Measurements from ENCODE around the gene ACO2.

Gene ACO2

GRCh38 chr22:41524809-41525449 is 56.0 kb downstream of the ACO2 start:
- no peak for DNase-seq

DNA sequence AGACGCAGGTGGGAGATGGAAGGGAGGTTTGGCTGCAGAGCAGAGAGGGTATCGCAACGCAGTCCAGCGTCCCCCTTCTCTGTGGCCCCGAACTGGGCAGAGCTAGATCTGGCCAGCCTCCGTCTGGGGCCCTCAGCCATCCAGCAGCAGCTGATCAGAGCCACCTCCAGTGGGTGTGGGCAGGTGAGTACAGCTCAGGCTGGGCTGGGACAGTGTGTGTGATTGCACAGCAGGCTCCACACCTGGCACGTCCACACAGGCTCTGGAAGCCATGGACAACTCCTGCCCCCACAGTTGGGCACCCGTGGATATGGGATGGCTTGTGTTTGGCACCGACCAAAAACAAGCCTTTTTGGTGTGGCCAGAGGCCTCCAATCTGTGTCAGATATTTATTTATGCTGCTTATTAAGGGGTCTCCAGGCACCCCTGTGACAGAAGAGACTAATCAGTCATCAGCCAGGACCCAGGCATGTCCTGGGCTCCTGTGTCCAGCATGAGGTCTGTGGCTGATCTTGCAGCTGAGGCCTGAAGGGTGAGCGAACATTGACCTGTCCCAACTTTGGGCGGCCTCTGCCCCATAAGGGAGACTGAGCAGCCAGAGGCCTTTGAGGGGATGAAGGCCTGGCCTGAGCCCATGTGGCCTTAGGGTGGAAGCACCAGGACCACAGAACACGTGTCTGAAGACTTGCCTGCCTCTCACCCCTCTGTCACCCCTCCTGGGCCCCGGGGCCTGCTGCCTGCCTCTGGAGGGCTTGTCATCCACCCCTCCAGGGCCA is 56.7 kb downstream of the ACO2 start:
- no peak for DNase-seq

- DNase-seq = no peak
These were observed 57.4 kb downstream of the ACO2 start for GRCh38 chr22:41526226-41526829.

DNA sequence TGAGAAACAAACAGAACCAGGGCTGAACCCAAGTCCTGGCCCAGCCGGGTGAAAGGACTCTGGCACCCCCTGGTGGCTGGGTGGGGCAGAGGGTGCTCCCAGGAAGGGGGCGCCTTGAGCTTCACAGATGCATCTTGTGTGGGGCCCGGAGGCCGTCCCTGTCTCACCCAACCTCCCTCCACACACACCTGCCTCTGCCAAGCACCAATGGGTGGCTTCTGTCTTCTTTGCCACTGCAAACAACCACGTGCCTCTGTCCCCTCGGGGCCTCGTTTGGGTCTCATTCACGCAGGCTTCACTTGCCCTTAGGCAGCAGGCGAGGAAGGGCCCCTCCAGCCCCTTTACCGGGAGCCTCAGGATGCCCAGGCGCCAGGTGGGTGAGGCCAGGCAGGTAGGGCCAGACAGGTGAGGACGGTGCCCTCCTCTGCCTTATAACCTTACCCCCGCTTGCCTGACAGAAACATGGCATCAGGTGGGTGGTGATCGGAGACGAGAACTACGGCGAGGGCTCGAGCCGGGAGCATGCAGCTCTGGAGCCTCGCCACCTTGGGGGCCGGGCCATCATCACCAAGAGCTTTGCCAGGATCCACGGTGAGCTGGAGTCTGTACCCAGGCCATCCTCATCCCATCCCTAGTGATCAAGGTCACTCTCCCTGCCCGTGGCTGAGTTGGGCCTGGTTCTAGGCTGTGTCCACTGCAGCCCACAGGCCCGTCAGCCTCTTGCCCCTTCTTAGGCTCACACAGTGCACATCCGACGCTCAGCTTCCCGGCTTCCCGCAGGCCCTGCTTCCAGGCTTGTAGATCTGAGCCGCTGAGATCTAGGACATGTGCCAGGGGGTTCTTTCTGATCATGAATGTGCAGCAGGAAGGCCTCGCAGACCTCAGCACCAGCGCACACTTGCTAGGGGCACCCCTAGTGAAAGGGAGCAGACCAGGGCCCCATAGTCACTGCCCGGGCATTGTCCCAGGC is 58.2 kb downstream of the ACO2 start:
- peak; percentile 26 for DNase-seq

DNA sequence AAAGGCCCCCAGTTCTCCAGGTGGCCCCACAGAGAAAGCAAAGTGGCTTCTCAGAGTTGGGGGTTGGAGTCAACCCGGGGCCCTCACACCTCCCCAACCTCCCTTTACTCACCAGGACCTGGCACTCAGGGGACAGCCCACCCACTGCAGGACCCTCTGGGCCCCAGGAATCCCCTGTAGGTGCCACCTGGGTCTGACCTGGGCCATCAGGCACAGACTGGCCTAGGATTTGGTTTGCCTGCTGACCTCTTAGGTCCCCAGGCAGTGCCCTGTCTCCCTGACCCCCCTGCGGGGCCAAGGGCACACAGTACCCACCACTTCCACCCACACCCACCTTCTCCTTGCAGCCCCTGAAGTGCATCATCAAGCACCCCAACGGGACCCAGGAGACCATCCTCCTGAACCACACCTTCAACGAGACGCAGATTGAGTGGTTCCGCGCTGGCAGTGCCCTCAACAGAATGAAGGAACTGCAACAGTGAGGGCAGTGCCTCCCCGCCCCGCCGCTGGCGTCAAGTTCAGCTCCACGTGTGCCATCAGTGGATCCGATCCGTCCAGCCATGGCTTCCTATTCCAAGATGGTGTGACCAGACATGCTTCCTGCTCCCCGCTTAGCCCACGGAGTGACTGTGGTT is 59.3 kb downstream of the ACO2 start:
- DNase-seq = no peak

DNA sequence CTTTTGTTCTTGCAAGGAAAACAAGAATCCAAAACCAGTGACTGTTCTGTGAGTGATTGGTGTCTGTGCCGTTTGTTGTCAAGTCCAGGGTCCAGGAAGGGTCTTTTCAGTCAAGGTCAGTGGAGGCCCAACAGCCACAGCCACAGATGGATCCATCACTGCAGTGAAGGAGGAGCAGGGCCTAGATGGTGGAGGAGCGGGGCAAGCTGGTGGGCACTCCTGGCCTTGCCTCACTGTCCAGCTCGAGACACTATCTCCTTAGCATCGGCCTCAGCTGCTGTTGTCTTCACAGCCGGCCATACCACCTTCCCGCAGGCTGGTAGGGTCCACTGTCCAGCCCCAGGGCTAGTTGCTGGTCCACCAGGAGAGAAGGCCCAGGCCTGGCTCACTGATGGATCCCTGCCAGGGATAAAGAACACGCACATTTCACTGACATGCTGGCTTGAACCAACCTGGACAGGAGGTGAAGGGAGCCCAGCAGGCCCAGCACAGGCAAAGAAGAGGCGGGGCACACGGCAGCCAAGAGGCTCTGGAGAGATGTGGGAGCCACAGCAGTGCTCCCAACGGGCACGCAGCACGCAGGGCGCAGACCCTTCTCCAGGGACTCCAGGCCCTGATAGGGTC is 60.1 kb downstream of the ACO2 start:
- no peak for DNase-seq

- DNase-seq = no peak
These were observed 62.2 kb downstream of the ACO2 start for GRCh38 chr22:41530890-41531714.

DNA sequence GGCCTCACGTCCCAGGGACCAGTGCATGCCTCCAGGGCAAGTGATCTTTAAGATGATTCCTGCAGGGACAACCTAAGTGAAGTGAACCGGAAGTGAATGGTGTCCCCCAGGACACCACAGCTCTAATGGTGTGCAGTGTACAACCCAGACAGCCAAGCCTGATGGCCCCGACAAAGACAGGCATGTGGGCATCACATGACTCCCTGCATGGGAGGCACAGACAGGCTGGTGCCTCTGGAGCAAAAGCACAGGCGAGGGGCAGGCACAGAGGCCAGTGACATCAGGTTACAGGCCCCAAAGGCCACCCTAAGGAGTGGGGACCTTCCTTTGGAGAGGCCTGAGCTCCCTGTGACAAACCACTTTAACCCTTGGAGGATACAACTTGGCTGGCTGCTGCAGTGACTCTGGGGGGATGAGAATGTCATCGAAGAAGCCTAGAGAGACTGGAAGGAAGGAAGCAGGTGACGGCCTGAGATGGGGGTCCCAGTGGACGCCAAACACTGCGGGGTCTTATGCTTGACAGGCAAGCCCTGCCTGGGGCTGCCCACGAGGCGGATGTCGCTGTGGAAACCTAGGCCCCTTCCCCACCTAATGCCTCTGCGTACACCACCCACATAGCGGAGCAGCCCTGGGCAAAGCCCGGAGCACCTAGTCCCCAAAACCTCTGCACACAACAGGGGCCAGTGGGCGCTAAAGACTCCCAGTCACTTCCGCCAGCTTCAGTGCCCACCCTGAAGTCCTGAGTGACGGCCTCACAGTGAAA is 63.0 kb downstream of the ACO2 start:
- no peak for DNase-seq

DNA sequence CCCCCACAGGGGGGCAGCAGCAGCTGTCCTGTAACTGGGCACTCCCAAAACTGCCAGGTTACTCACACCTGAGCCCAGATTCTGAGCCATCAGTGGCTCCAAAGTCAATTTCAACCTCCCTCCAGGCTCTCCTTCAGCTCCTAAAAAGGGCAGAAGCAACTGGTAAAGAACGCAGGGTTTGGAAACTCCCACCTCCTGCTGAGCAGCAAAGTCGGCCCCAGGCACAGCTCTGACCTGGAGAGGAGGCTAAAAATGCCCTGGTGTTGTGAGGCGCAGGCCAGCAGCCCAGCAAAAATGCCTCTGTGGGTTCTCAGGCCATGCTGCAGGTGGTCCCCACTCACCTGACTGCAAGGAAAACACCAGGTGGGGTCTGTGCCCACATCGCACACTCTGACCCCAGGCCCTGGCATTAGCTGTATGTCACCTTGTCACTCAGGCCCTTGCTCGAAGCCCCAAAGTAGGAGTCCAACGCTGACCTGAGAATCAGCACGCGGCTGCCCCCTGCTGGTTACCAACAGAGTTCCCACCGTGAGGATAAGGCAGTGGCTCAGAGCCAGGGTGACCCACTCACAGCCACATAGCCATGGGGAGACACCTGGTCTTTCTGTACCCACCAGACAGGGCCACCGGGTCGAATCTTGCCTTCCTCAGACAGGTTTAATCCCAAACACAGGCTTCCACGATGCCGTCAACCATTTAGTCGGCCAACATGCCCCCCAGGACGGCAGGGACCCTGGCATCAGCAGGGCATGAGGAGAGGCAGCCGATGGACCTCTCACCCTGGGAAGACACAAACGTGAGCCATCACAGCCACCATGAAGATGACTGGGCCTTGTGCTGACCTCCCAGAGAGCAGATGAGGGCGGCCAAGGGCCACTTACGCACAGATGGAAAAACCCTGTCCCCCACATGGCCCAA is 64.2 kb downstream of the ACO2 start:
- DNase-seq = peak; percentile 59

DNA sequence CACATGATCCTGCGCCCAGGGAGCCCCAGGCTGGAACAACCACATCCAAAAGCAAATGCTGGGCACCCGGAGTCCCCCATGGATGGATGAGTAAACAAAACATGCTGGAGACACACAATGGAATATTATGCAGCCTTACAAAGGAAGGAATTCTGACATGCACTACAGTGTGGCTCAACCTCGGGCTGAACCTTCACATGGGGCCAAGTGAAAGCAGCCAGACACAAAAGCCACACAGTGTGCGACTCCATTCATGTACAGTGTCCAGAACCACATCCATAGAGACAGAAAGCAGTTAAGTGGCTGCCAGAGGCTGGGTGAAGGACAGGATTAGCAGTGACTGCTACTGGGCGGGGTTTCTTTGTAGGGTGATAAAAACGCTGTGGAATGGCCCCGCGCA is 65.3 kb downstream of the ACO2 start:
- no peak for DNase-seq

GRCh38 chr22:41535244-41535643 is 66.3 kb downstream of the ACO2 start:
- peak; percentile 21 for DNase-seq

GRCh38 chr22:41537203-41537602 is 68.3 kb downstream of the ACO2 start:
- DNase-seq = no peak

GRCh38 chr22:41538583-41538982 is 69.7 kb downstream of the ACO2 start:
- no peak for DNase-seq

- no peak for DNase-seq
These were observed 70.5 kb downstream of the ACO2 start for GRCh38 chr22:41539146-41540005.

- DNase-seq = no peak
These were observed 71.0 kb downstream of the ACO2 start for GRCh38 chr22:41540006-41540315.

- no peak for DNase-seq
These were observed 71.4 kb downstream of the ACO2 start for GRCh38 chr22:41540365-41540764.

GRCh38 chr22:41541484-41541883 is 72.6 kb downstream of the ACO2 start:
- no peak for DNase-seq

DNA sequence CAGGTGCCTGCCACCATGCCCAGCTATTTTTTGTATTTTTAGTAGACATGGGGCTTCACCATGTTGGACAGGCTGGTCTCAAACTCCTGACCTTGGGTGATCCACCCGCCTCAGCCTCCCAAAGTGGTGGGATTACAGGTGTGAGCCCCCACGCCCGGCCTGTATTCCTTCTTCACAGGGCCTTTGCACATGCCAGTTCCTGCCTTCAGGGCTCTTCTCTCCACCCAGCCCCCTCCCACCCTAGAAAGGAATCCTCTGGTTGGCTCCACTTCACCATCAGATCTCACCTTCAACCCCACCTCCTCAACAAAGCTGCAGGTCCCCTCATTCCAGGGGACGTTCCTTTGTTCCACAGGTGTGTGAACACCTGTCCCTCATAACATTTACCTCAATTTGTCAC is 73.3 kb downstream of the ACO2 start:
- DNase-seq = no peak
